Prostate gland (tissue), 2 donors: ENCODE data around the gene KRABD2.

ENCODE experiments used
- CTCF ChIP-seq, 4 experiments: fragments of 200-600 bp in 2 of 4; fragments of 450-650 bp in 2 of 4; sonication (generic) in 2 of 4; IDR thresholded peaks; 1 replicate in 3 of 4; 2 replicates in 1 of 4; pipeline ENCODE4 v1.5.1; 2016 to 2019; ENCODE audit warnings: antibody characterized with exemption in 4 of 4, mild to moderate bottlenecking in 2 of 4, moderate library complexity in 2 of 4
- POLR2AphosphoS5 ChIP-seq: sonication (generic); formaldehyde crosslinking; IDR thresholded peaks from one replicate; pipeline ENCODE4 v1.6.1; 2017; ENCODE audit warnings: antibody characterized with exemption

- no peak for TF ChIP-seq CTCF (IDR thresholded peaks at IDR 0.05)
- no peak for TF ChIP-seq POLR2AphosphoS5
These were observed 24.6 kb upstream of the KRABD2 start for GRCh38 chr17:8401107-8401506.
